B cell (primary cell): ENCODE data around the gene CYTIP. TPM values are rescaled to one million over a fixed set of nuclear protein-coding genes. Genes with fewer than 3 reads are reported as not detected.

Source experiments
- ATAC-seq: fragments of 200-7000 bp; cut with Tn5 transposase; one replicate; pipeline ENCODE4 v1.10.0; 2021; ENCODE audit warnings: low read depth, mild to moderate bottlenecking, moderate number of reproducible peaks, moderate library complexity
- CTCF ChIA-PET: fragments of 350-600 bp; sonication (Branson Sonifier 250); formaldehyde crosslinking; loops from one replicate; lab custom pipeline; 2021; ENCODE audit warnings: antibody characterized with exemption, inconsistent platforms; lab: Charles Lee
- POLR2A ChIA-PET: fragments of 350-600 bp; sonication (Branson Sonifier 250); formaldehyde crosslinking; loops from one replicate; lab custom pipeline; 2021; ENCODE audit warnings: antibody characterized with exemption; lab: Charles Lee
- DNase-seq: peaks from one replicate; pipeline ENCODE4 v3.0.0; 2013
- H2AFZ ChIP-seq: 2 replicates; pipeline ENCODE4 v1.6.1; 2012; ENCODE audit warnings: mild to moderate bottlenecking, low read depth, low read length; ENCODE audit not compliant: insufficient read depth, poor library complexity, severe bottlenecking
- H3K27ac ChIP-seq, 2 donors: 1 replicate in 1 of 2; 2 replicates in 1 of 2; pipeline ENCODE4 v1.5.1; 2012 to 2013; ENCODE audit warnings: low read length in 2 of 2, mild to moderate bottlenecking in 2 of 2, moderate library complexity in 1 of 2
- H3K27me3 ChIP-seq, 4 experiments: fragments of 200-600 bp in 1 of 4; sonication (generic) in 1 of 4; replicated peaks in 1 of 4; 1 replicate in 2 of 4; 2 replicates in 2 of 4; pipeline versions ENCODE4 v1.6.1 to v1.7.0; 2013 to 2016; ENCODE audit warnings: low read length in 3 of 4, mild to moderate bottlenecking in 2 of 4, mixed read lengths in 1 of 4, moderate library complexity in 1 of 4; ENCODE audit not compliant: insufficient read depth in 4 of 4, control insufficient read depth in 3 of 4; ENCODE audit errors: control extremely low read depth in 1 of 4
- H3K36me3 ChIP-seq, 2 experiments: replicated peaks in 1 of 2; 1 replicate in 1 of 2; 2 replicates in 1 of 2; pipeline versions ENCODE4 v1.6.1 to v1.7.1; 2013; ENCODE audit warnings: low read length in 1 of 2; ENCODE audit not compliant: insufficient read depth in 2 of 2, control insufficient read depth in 1 of 2; ENCODE audit errors: control extremely low read depth in 1 of 2, extremely low read depth in 1 of 2
- H3K4me1 ChIP-seq, 2 donors: fragments of 200-600 bp in 1 of 2; sonication (generic) in 1 of 2; 1 replicate in 1 of 2; 2 replicates in 1 of 2; pipeline versions ENCODE4 v1.5.1 to v1.6.1; 2013 to 2017; ENCODE audit warnings: low read length in 2 of 2; ENCODE audit not compliant: control insufficient read depth in 2 of 2, insufficient read depth in 2 of 2
- H3K4me2 ChIP-seq: replicated peaks from 2 replicates; pipeline ENCODE3; 2012; ENCODE audit warnings: mild to moderate bottlenecking, low read depth, low read length; ENCODE audit not compliant: poor library complexity, severe bottlenecking
- H3K4me3 ChIP-seq, 5 experiments: fragments of 200-600 bp in 1 of 5; sonication (generic) in 1 of 5; 1 replicate in 3 of 5; 2 replicates in 2 of 5; pipeline versions ENCODE4 v1.5.1 to v1.7.0; 2011 to 2016; ENCODE audit warnings: low read length in 4 of 5, mild to moderate bottlenecking in 4 of 5, low read depth in 2 of 5, control low read depth in 1 of 5, moderate library complexity in 1 of 5; ENCODE audit not compliant: insufficient read depth in 1 of 5; ENCODE audit errors: control extremely low read depth in 1 of 5, extremely low read depth in 1 of 5
- H3K79me2 ChIP-seq: fragments of 200-600 bp; sonication (generic); one replicate; pipeline ENCODE4 v1.6.0; 2016; ENCODE audit warnings: low read length; ENCODE audit not compliant: control insufficient read depth, insufficient read depth
- H3K9ac ChIP-seq: fragments of 200-600 bp; sonication (generic); 2 replicates; pipeline ENCODE4 v1.6.1; 2017; ENCODE audit warnings: mild to moderate bottlenecking, low read length, moderate library complexity
- H3K9me3 ChIP-seq, 3 donors: one replicate each; pipeline versions ENCODE4 v1.6.1 to v1.7.1; 2013; ENCODE audit warnings: low read length in 2 of 3; ENCODE audit not compliant: control insufficient read depth in 2 of 3, insufficient read depth in 1 of 3; ENCODE audit errors: control extremely low read depth in 1 of 3
- H4K20me1 ChIP-seq: 2 replicates; pipeline ENCODE4 v1.6.0; 2012; ENCODE audit warnings: mild to moderate bottlenecking, low read length; ENCODE audit not compliant: insufficient read depth, control insufficient read depth, poor library complexity, severe bottlenecking
- H3K27ac Mint-ChIP-seq: one replicate; pipeline ENCODE4 v1.8.0; 2021; ENCODE audit warnings: mixed read lengths
- H3K27me3 Mint-ChIP-seq: one replicate; pipeline ENCODE4 v1.8.0; 2021; ENCODE audit warnings: mixed read lengths
- H3K4me1 Mint-ChIP-seq: one replicate; pipeline ENCODE4 v1.8.0; 2021; ENCODE audit warnings: mixed read lengths
- H3K4me3 Mint-ChIP-seq: one replicate; pipeline ENCODE4 v1.8.0; 2021; ENCODE audit warnings: mixed read lengths
- H3K9me3 Mint-ChIP-seq: one replicate; pipeline ENCODE4 v1.8.0; 2022; ENCODE audit warnings: mixed read lengths; ENCODE audit not compliant: insufficient read depth
- EZH2 ChIP-seq: IDR thresholded peaks from 2 replicates; pipeline ENCODE4 v1.6.1; 2012; ENCODE audit warnings: borderline replicate concordance, low read depth, mild to moderate bottlenecking, moderate library complexity, low read length; ENCODE audit not compliant: insufficient read depth, poor library complexity, severe bottlenecking
- WGBS: methylation state at CpG from one replicate; pipeline ENCODE4 v1.1.5; 2013; ENCODE audit warnings: missing lambda C conversion rate; ENCODE audit not compliant: insufficient coverage; 5-methylcytosine and 5-hydroxymethylcytosine counted together
- intact Hi-C: fragments of 100-400 bp; cut with micrococcal nuclease; formaldehyde crosslinking; loops from one replicate; pipeline ENCODE4 v1.10.0; 2022
- polyA plus RNA-seq: library from polyadenylated mRNA; depleted of rRNA; stranded (reverse); fragments of >200 nt; gene quantifications from 2 replicates; pipeline ENCODE4 v1.2.3, GENCODE V29; 2012
- total RNA-seq, 2 donors: library from RNA; stranded (reverse); fragments of 120-200 nt in 1 of 2; gene quantifications; 1 replicate in 1 of 2; 2 replicates in 1 of 2; pipeline versions ENCODE4 v1.2.3 to v1.2.4, GENCODE V29; 2013 to 2022
- TF ChIP-seq, protein P1 (sequence below): fragments of 200-600 bp; IDR thresholded peaks from one replicate; pipeline ENCODE4 v1.8.0; 2022; ENCODE audit warnings: antibody characterized with exemption, mild to moderate bottlenecking

Gene CYTIP
- total and polyA plus RNA-seq, 2 donors (not counting 1 experiment from before 2014, with no cell fraction given) = 73.0 to 327 TPM

- Mint-ChIP-seq H3K27ac (peak overlapping the region; percentile 4), H3K27me3 (no peaks in the 10 kb centered on the region), H3K4me1 (peaks cover 45% of the 10 kb centered on the region), H3K4me3 (no peak overlapping the region), H3K9me3 (no peaks in the 10 kb centered on the region)
- Histone ChIP-seq H3K4me3 (no peak overlapping the region), H4K20me1 (no peaks in the 10 kb centered on the region), H3K27ac (no peak overlapping the region), H2AFZ (no peak overlapping the region), H3K4me1 (peaks cover 17 to 29% of the 10 kb centered on the region in 2 donors), H3K36me3 (no peaks in the 10 kb centered on the region), H3K9me3 (no peaks in the 10 kb centered on the region), H3K79me2 (no peaks in the 10 kb centered on the region), H3K4me2 (no peak overlapping the region), H3K27me3 (no peaks in the 10 kb centered on the region), H3K9ac (no peak overlapping the region)
- DNase-seq (no peak), ATAC-seq (no peak)
- TF ChIP-seq, protein P1, sequence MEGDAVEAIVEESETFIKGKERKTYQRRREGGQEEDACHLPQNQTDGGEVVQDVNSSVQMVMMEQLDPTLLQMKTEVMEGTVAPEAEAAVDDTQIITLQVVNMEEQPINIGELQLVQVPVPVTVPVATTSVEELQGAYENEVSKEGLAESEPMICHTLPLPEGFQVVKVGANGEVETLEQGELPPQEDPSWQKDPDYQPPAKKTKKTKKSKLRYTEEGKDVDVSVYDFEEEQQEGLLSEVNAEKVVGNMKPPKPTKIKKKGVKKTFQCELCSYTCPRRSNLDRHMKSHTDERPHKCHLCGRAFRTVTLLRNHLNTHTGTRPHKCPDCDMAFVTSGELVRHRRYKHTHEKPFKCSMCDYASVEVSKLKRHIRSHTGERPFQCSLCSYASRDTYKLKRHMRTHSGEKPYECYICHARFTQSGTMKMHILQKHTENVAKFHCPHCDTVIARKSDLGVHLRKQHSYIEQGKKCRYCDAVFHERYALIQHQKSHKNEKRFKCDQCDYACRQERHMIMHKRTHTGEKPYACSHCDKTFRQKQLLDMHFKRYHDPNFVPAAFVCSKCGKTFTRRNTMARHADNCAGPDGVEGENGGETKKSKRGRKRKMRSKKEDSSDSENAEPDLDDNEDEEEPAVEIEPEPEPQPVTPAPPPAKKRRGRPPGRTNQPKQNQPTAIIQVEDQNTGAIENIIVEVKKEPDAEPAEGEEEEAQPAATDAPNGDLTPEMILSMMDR = no peak
- TF ChIP-seq EZH2 = no peak
- POLR2A ChIA-PET = no interaction called here
- intact Hi-C loops = no loop called here
- CTCF ChIA-PET = interaction anchor here (0.6 to 15.8 kb wide), 3 partner anchors 13 to 149 kb away, joined by 3 to 128 read pairs (median 3); no protein-coding TSS in a partner anchor
Observed at GRCh38 chr2:157476953-157477709, 33.2 kb upstream of the CYTIP start.

GRCh38 chr2:157475722-157476390, 32.0 kb upstream of the CYTIP start:
- H3K9me3 ChIP-seq = no peaks in the 10 kb centered on the region
- H2AFZ ChIP-seq = no peak overlapping the region
- peaks cover 25 to 37% of the 10 kb centered on the region in 2 donors for H3K4me1 ChIP-seq
- DNase-seq (no peak), ATAC-seq (no peak)
- Mint-ChIP-seq H3K4me1 (peaks cover 44% of the 10 kb centered on the region), H3K4me3 (no peak overlapping the region), H3K27ac (peak overlapping the region; percentile 4), H3K9me3 (no peaks in the 10 kb centered on the region), H3K27me3 (no peaks in the 10 kb centered on the region)
- H3K4me3 ChIP-seq = no peak overlapping the region
- 90% methylated on average over 4 of the region's 12 CpGs for WGBS
- no peaks in the 10 kb centered on the region for H3K79me2 ChIP-seq
- no peaks in the 10 kb centered on the region for H3K36me3 ChIP-seq
- H3K27ac ChIP-seq = no peak overlapping the region
- TF ChIP-seq, protein P1 = no peak
- no peak for TF ChIP-seq EZH2
- no peak overlapping the region for H3K4me2 ChIP-seq
- CTCF ChIA-PET = interaction anchor here (1.0 to 15.8 kb wide), 2 partner anchors 15 to 139 kb away, joined by 3 to 128 read pairs; no protein-coding TSS in a partner anchor
- no peaks in the 10 kb centered on the region for H3K27me3 ChIP-seq
- H4K20me1 ChIP-seq = no peaks in the 10 kb centered on the region
- no peak overlapping the region for H3K9ac ChIP-seq
- intact Hi-C loops = no loop called here
- POLR2A ChIA-PET = no interaction called here
